DMS153 treated with DMSO at 0.1 percent for 48 hours (cell line): ENCODE measurements around the gene TIMM21.

Experiments
- DNase-seq: peaks from one replicate; lab custom pipeline; 2025; ENCODE audit not compliant: unreplicated experiment; lab: John Stamatoyannopoulos, UW

TIMM21 gene

DNA sequence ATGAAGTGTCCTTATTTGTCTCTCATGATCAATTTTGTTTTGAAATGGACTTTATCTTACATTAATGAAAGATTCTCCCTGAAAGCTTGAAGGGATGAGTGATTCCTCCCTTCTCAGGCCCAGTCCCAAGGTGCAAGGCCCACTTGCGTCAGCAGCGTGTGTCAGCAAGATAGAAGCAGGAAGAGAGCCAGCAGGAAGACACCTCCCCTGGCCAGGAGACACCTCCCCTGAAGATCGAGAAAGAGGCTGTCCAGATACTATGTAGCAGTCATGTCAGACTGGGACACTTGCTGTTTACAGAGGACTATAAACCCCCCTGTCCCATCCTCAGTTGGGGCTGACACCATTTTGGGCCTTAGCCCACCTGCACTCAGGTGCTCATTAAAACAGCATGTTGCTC, 38.3 kb downstream of the TIMM21 start:
- DNase-seq = no peak

DNA sequence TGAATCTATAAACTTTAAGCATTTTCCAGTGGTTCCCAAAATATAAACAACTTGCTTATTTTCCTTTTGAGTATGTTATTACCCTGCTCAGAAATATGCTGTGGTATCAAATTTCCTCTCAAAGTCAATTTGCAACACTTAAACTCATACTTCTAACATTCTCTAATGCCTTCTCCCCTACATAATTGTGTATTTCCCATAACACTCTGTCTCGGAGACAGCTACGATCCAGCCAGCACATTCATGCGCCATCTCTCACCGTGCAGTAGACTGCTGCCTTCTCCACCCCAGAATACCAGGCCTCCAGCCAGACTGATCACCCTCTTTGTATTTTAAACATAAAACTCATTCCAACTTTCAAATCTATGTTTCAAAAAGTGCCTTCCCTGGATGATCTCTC, 41.8 kb downstream of the TIMM21 start:
- no peak for DNase-seq

GRCh38 chr18:74191577-74191976, 43.3 kb downstream of the TIMM21 start:
- DNase-seq = no peak

GRCh38 chr18:74194691-74195090, 46.4 kb downstream of the TIMM21 start:
- DNase-seq = no peak

DNA sequence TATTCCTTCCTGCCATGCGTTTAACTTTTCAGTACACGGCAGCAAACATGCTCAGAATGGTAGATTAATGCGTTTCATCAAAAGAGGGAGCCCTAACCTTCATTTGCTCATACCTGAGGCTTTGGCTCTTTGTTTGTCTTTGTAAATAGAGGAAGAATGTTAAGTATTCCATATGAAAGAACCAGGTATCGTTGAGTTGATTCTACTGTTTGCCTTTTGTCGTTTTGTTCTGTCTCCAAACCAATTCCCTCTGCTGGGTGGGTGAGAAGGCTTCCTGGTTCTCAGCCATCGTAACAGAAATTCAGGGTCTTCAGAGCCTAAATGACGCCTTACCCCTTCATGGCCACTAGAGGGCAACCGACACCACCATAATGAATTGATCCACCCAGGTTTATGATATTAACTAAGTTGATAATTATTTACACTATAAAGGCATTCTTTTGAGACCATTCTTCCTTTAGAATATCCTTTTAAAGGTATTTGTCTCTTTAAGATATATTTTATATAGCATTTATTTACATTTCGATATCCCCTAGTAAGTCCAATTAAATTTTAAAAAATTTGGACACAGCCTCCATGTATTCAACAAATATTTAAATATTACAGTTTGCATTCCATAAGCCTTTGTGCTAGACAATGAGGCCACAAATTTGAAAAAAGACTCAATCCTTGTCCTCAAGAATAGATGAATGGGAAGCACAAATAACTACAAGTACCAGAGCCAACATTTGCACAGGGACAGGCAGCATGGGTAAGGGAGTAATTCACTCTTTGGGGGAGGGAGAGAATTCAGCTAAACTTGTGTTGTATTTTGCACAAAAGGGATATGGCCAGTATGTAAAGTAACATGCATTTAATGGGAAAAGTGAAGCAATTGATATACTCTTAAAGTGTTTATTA, 48.1 kb downstream of the TIMM21 start:
- DNase-seq = peak; percentile 82

DNA sequence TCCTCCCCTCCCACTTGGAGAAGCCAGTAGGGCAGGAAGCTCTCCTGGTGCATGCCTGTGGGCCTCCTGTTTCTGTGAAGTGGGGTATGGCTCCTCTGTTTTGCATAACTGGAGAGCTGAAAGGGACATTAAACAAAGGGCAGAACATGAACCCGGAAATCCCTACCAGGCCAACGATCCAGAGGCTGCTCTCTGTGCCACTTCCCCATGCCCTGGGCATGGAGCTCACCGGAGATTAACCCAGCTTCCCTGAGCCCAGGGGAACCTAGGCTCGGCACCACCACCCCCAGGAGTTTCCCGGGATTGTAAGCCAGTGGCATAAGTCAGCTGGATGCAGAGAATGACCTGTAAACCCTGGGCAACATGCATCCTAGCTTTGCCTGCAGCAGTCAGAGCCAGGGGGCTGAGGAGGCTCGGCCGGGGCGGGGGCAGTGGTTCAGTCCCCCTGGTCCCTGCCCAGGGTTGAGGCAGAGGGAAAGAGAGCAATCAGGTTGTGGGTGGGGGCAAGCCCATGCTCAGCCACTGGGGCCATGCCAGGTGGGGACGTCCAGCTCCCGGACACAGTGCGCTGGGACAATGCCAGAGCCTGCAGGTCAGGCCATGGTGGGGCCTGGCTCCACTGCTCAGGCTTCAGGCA, 49.5 kb downstream of the TIMM21 start:
- no peak for DNase-seq

DNA sequence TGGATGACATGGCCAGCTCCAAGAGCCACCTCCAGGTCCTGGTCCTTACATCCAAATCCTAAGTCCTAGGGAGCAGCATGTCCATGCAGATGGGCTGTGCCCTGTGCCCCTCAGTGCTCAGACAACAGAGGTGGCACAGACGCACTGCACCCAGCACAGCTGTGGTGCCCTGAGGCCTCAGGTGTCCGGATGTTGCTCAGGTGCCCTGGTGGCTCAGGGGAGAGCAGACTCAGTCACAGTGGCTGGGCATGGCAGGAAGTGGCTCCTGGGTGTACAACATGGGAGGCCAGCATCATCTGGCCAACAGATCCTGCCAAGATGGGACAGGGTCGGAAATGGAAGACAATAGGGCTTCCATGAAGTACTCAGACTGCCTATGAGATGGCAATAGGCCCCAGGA, 50.1 kb downstream of the TIMM21 start:
- DNase-seq = no peak

DNA sequence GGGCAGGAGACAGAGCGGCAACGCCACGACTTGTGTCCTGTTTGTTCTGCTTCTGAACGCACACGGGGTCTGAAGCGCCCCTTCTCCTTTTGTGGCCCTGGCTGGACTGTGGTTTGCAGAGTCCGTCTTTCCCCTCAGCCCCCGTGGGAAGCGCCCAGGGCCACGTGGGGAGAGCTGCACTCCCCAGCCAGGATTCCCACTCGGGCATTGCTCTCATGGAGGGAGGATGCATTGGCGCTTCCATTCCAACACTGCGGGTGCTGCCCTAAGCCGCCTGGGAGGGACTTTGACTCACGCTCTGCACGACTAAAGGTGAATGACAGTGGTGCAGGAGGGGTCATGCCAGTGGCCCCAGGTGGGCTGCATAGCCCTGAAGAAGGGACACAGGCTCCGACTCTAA, 52.5 kb downstream of the TIMM21 start:
- no peak for DNase-seq

GRCh38 chr18:74203811-74204210, 55.5 kb downstream of the TIMM21 start:
- no peak for DNase-seq

- DNase-seq = no peak
These were observed 56.3 kb downstream of the TIMM21 start for GRCh38 chr18:74204526-74205152.
